ENCODE measurements around the gene MYO1F. TPM values are rescaled to one million over a fixed set of nuclear protein-coding genes. Genes with fewer than 3 reads are reported as not detected.

Gene MYO1F
- total and polyA plus RNA-seq, 2 of the 13 experiments (the other 11 are each of a cell fraction or from before 2014, with no cell fraction given), result 0.09 to 0.13 TPM

DNA sequence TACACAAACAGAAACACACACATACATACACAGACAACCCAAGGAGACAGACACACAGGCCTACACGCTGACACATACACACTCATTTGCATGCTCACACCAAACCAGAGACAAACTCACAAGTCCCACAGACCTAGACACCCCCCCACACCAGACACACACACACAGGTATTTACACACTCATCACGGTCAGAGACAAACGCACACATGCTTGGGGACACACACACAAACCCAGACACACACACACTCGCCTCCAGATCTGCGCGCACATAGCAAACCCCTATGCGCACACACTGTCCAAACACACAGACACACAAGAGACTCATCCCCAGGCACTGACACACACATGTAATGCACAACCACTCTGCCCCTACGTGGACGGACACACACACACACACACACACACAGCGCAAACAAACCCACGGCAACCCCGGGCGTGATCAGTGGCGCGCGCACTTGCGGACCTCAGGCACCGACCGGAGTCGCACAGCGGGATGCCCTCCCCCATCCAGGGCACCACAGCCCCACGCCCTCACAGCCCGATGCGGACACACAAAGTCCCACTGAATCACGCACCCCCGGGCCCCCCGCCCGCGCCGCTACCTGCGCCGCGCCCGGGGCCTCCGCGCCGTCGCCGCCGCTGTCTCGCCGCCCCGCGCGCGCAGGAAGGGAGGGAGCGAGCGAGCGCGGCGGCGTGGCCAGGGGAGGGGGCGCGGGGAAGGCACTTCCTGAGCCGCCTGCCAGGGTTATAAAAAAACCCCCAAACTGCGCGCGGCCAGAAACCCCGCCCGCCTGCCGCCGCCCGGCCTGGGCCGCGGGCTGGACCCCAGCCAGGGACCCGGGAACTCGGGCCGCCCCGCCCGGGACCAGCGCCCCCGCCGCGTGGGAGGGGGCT lies 33.0 kb upstream of the MYO1F start, which contains the start of gene ADAMTS10:
Gene ADAMTS10, minus strand, starts transcription at position 675 of the 895 bp plus-strand sequence. CDS start 5,005 bp downstream, outside the sequence.
- FAIRE-seq (no peak), DNase-seq (ENCODE audit: low spot score) (no peak), ATAC-seq (no peak; the same call in 1 of the 3 replicates)
- WGBS (ENCODE audit: low lambda C conversion rate), result 1% methylated on average over 29 of the region's 74 CpGs
- Histone ChIP-seq H3K27me3 (ENCODE audit: control insufficient read depth in 1 of 2, insufficient read depth in 2 of 2, low read length in 2 of 2) (peaks cover 0 to 7% of the 10 kb centered on the region in 2 experiments; a peak in 2 of 5 replicates), H3K27ac (ENCODE audit: extremely low read length, insufficient read depth, low read length) (no peak within 1 kb of the TSS), H4K20me1 (ENCODE audit: insufficient read depth, low read length) (no peaks in the 10 kb centered on the region), H3K36me3 (replicated peaks in 1 of 2; ENCODE audit: control insufficient read depth in 1 of 2, insufficient read depth in 2 of 2, low read length in 2 of 2) (no peaks in the 10 kb centered on the region), H3K9ac (ENCODE audit: insufficient read depth, low read depth, low read length) (peak within 1 kb of the TSS; percentile 67), H3K4me2 (ENCODE audit: low read depth, low read length) (peak within 1 kb of the TSS; percentile 92), H3K4me3 (replicated peaks in 1 of 3; ENCODE audit: insufficient read depth in 1 of 3, low read depth in 2 of 3, low read length in 3 of 3) (peak within 1 kb of the TSS; percentile 55 to 75 (median 72)), H3K9me3 (ENCODE audit: low read length) (no peaks in the 10 kb centered on the region), H3K79me2 (ENCODE audit: insufficient read depth, low read length) (no peaks in the 10 kb centered on the region), H2AFZ (ENCODE audit: low read length) (no peak within 1 kb of the TSS), H3K4me1 (ENCODE audit: insufficient read depth, low read length) (peaks cover 15% of the 10 kb centered on the region)
- in situ Hi-C loops (cut with HindIII; ENCODE audit: extremely low pct_ligation_motif_present, low pct_unique_long_range_greater_than_20kb), result no loop called here
- intact Hi-C loops (cut with micrococcal nuclease; ENCODE audit: unreplicated experiment), result no loop called here
- BruUV-seq (replicated peaks), result no TSS peak
- POLR2A ChIA-PET, result no interaction called here
- CTCF ChIA-PET (ENCODE audit: low intra/inter-chr PET ratio, low total read pairs), result no interaction called here
- no peak for TF ChIP-seq WIZ (CRISPR knock-in tag; IDR thresholded peaks at IDR 0.05)
- TF ChIP-seq CCDC6 (CRISPR knock-in tag; IDR thresholded peaks at IDR 0.05), result no peak
- TF ChIP-seq, protein P1, sequence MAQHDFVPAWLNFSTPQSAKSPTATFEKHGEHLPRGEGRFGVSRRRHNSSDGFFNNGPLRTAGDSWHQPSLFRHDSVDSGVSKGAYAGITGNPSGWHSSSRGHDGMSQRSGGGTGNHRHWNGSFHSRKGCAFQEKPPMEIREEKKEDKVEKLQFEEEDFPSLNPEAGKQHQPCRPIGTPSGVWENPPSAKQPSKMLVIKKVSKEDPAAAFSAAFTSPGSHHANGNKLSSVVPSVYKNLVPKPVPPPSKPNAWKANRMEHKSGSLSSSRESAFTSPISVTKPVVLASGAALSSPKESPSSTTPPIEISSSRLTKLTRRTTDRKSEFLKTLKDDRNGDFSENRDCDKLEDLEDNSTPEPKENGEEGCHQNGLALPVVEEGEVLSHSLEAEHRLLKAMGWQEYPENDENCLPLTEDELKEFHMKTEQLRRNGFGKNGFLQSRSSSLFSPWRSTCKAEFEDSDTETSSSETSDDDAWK (CRISPR knock-in tag; IDR thresholded peaks at IDR 0.05), result no peak
- TF ChIP-seq, protein P2, sequence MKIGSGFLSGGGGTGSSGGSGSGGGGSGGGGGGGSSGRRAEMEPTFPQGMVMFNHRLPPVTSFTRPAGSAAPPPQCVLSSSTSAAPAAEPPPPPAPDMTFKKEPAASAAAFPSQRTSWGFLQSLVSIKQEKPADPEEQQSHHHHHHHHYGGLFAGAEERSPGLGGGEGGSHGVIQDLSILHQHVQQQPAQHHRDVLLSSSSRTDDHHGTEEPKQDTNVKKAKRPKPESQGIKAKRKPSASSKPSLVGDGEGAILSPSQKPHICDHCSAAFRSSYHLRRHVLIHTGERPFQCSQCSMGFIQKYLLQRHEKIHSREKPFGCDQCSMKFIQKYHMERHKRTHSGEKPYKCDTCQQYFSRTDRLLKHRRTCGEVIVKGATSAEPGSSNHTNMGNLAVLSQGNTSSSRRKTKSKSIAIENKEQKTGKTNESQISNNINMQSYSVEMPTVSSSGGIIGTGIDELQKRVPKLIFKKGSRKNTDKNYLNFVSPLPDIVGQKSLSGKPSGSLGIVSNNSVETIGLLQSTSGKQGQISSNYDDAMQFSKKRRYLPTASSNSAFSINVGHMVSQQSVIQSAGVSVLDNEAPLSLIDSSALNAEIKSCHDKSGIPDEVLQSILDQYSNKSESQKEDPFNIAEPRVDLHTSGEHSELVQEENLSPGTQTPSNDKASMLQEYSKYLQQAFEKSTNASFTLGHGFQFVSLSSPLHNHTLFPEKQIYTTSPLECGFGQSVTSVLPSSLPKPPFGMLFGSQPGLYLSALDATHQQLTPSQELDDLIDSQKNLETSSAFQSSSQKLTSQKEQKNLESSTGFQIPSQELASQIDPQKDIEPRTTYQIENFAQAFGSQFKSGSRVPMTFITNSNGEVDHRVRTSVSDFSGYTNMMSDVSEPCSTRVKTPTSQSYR (CRISPR knock-in tag; IDR thresholded peaks at IDR 0.05; ENCODE audit: borderline replicate concordance), result no peak
- TF ChIP-seq ZNF740 (CRISPR knock-in tag; IDR thresholded peaks at IDR 0.05), result no peak
- TF ChIP-seq FOXP4 (CRISPR knock-in tag; IDR thresholded peaks at IDR 0.05), result no peak
- 0 out of 2 replicates have a peak, but pooled peaks have one; percentile 26 for TF ChIP-seq ARNTL (CRISPR knock-in tag; IDR thresholded peaks at IDR 0.05)
- no peak for TF ChIP-seq POLR2A (IDR thresholded peaks at IDR 0.05; ENCODE audit: insufficient read depth in 1 of 2, low read depth in 2 of 2, low read length in 2 of 2)
- 0 out of 2 replicates have a peak, but pooled peaks have one; percentile 35 for TF ChIP-seq TOPORS (CRISPR knock-in tag; IDR thresholded peaks at IDR 0.05)
- TF ChIP-seq PATZ1 (CRISPR knock-in tag; IDR thresholded peaks at IDR 0.05), result 0 out of 2 replicates have a peak, but pooled peaks have one; percentile 16
- TF ChIP-seq, protein P3, sequence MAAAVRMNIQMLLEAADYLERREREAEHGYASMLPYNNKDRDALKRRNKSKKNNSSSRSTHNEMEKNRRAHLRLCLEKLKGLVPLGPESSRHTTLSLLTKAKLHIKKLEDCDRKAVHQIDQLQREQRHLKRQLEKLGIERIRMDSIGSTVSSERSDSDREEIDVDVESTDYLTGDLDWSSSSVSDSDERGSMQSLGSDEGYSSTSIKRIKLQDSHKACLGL (CRISPR knock-in tag; IDR thresholded peaks at IDR 0.05), result no peak

All from HepG2 (cell line).